GM19193 (cell line): ENCODE measurements around the gene ZNF33A.

Experiments
- POLR2A ChIP-seq: IDR thresholded peaks from 4 replicates; pipeline ENCODE4 v1.6.1; 2011; ENCODE audit not compliant: insufficient read depth, insufficient read length; ENCODE audit errors: extremely low read depth

The ZNF33A gene

GRCh38 chr10:38010119-38010903, at the start of gene ZNF33A:
Gene ZNF33A, plus strand, starts transcription at chr10:38010675. Its CDS starts 1,667 bp downstream, at chr10:38012342.
- peak; percentile 68 for TF ChIP-seq POLR2A

GRCh38 chr10:37965006-37965405, 45.5 kb upstream of the ZNF33A start:
- TF ChIP-seq POLR2A, result no peak

- TF ChIP-seq POLR2A, result no peak
These were observed 38.1 kb upstream of the ZNF33A start for GRCh38 chr10:37972396-37972795.

GRCh38 chr10:37975401-37975991, 35.0 kb upstream of the ZNF33A start:
- TF ChIP-seq POLR2A, result no peak

GRCh38 chr10:37976091-37976879, 34.2 kb upstream of the ZNF33A start, which contains the start of gene ZNF25:
Gene ZNF25, minus strand, starts transcription at chr10:37976647. Its CDS starts 4,925 bp downstream, at chr10:37971722.
- peak; percentile 79 for TF ChIP-seq POLR2A

- TF ChIP-seq POLR2A, result no peak
These were observed 33.6 kb upstream of the ZNF33A start for GRCh38 chr10:37976880-37977203.

GRCh38 chr10:37991655-37992054, 18.8 kb upstream of the ZNF33A start:
- no peak for TF ChIP-seq POLR2A

- no peak for TF ChIP-seq POLR2A
These were observed 18.4 kb upstream of the ZNF33A start for GRCh38 chr10:37992083-37992482.

GRCh38 chr10:38003026-38003425, 7.4 kb upstream of the ZNF33A start:
- no peak for TF ChIP-seq POLR2A

GRCh38 chr10:38003588-38003987, 6.9 kb upstream of the ZNF33A start:
- TF ChIP-seq POLR2A, result no peak

- TF ChIP-seq POLR2A, result no peak
These were observed 2.9 kb upstream of the ZNF33A start for GRCh38 chr10:38007551-38007950.

GRCh38 chr10:38007991-38008390, 2.5 kb upstream of the ZNF33A start:
- no peak for TF ChIP-seq POLR2A

- no peak for TF ChIP-seq POLR2A
These were observed 5.9 kb downstream of the ZNF33A start for GRCh38 chr10:38016354-38016753.

GRCh38 chr10:38025283-38025682, 14.8 kb downstream of the ZNF33A start:
- TF ChIP-seq POLR2A, result no peak

GRCh38 chr10:38027986-38028385, 17.5 kb downstream of the ZNF33A start:
- no peak for TF ChIP-seq POLR2A
